Measurements from ENCODE around the gene GNPTG. TPM values are rescaled to one million over a fixed set of nuclear protein-coding genes. Genes with fewer than 3 reads are reported as not detected.

GNPTG gene
- total and polyA plus RNA-seq, 2 of the 8 experiments (the other 6 are each of a cell fraction or from before 2014, with no cell fraction given), result 26.2 to 51.2 TPM

GRCh38 chr16:1366712-1367299 lies 15.1 kb downstream of the GNPTG start (continued):
- no peak for TF ChIP-seq CHD7 (IDR thresholded peaks at IDR 0.05; ENCODE audit: insufficient replicate concordance, low read length)
- TF ChIP-seq TCF12 (IDR thresholded peaks at IDR 0.05; ENCODE audit: low read depth, low read length), result no peak
- TF ChIP-seq BACH1 (IDR thresholded peaks at IDR 0.05; ENCODE audit: low read length), result no peak
- no peak for TF ChIP-seq TEAD4 (IDR thresholded peaks at IDR 0.05; ENCODE audit: low read depth, low read length)
- no peak for TF ChIP-seq RNF2 (IDR thresholded peaks at IDR 0.05; ENCODE audit: borderline replicate concordance, low read depth, low read length, missing control alignments, poor library complexity, severe bottlenecking)
- TF ChIP-seq JUN (IDR thresholded peaks at IDR 0.05; ENCODE audit: low read depth, low read length), result no peak
